Measurements from ENCODE around the gene SORCS2.

GRCh38 chr4:7444731-7445130 is 252.4 kb downstream of the SORCS2 start:
- TF ChIP-seq EZH2 (IDR thresholded peaks at IDR 0.05; ENCODE audit: borderline replicate concordance, low read depth, low read length, poor library complexity, severe bottlenecking) (no peak), CTCF (conservative IDR thresholded peaks at IDR 0.05; ENCODE audit: low read depth, low read length) (no peak)

All from A673 (cell line).